ENCODE data around the gene LGI4. TPM values are rescaled to one million over a fixed set of nuclear protein-coding genes. Genes with fewer than 3 reads are reported as not detected.
A peak's percentile ranks its signal among the peaks of the same experiment; 100 is the strongest.

LGI4 gene
- total and polyA plus RNA-seq, 2 donors (not counting 1 experiment from before 2014, with no cell fraction given) = 0.17 to 0.19 TPM

GRCh38 chr19:35143818-35144217, 9.0 kb upstream of the LGI4 start:
- no peaks in the 10 kb centered on the region for H3K79me2 ChIP-seq (ENCODE audit: control insufficient read depth, insufficient read depth, low read length)
- no peaks in the 10 kb centered on the region for H3K27me3 ChIP-seq (ENCODE audit: control insufficient read depth, insufficient read depth, low read length)
- no peaks in the 10 kb centered on the region for H3K36me3 ChIP-seq (ENCODE audit: control insufficient read depth, insufficient read depth, low read length)
- no peak overlapping the region for H3K9ac ChIP-seq (ENCODE audit: insufficient read depth, low read length)
- no peak overlapping the region for H2AFZ ChIP-seq (ENCODE audit: low read length)
- TF ChIP-seq CTCF (conservative IDR thresholded peaks at IDR 0.05 in 1 of 2, IDR thresholded peaks at IDR 0.05 in 1 of 2; ENCODE audit: low read depth in 1 of 2, low read length in 2 of 2) (no peak), EZH2 (IDR thresholded peaks at IDR 0.05; ENCODE audit: low read length, missing control alignments) (no peak)
- H3K27ac ChIP-seq (ENCODE audit: insufficient read depth, low read length) = no peak overlapping the region
- no peak overlapping the region for H3K4me2 ChIP-seq (ENCODE audit: extremely low read depth, insufficient read depth, low read length)
- no peak overlapping the region for H3K4me3 ChIP-seq (replicated peaks in 1 of 4; ENCODE audit: control extremely low read depth in 1 of 4, insufficient read depth in 1 of 4, low read depth in 3 of 4, low read length in 4 of 4)
- H3K4me1 ChIP-seq (ENCODE audit: control insufficient read depth, extremely low read depth, insufficient read depth, low read length) = peaks cover 20% of the 10 kb centered on the region
- no peak for DNase-seq (ENCODE audit: low read depth in 2 of 2)
- H3K9me3 ChIP-seq (ENCODE audit: control insufficient read depth, insufficient read depth, low read depth, low read length) = no peaks in the 10 kb centered on the region
- H4K20me1 ChIP-seq (ENCODE audit: control insufficient read depth, extremely low read depth, insufficient read depth, low read length) = no peaks in the 10 kb centered on the region

- H3K4me2 ChIP-seq (ENCODE audit: extremely low read depth, insufficient read depth, low read length) = no peak within 1 kb of the TSS
- no peaks in the 10 kb centered on the region for H3K9me3 ChIP-seq (ENCODE audit: control insufficient read depth, insufficient read depth, low read depth, low read length)
- H3K4me1 ChIP-seq (ENCODE audit: control insufficient read depth, extremely low read depth, insufficient read depth, low read length) = peaks cover 24% of the 10 kb centered on the region
- no peak within 1 kb of the TSS for H3K27ac ChIP-seq (ENCODE audit: insufficient read depth, low read length)
- DNase-seq (ENCODE audit: low read depth in 2 of 2) = no peak
- no peaks in the 10 kb centered on the region for H3K79me2 ChIP-seq (ENCODE audit: control insufficient read depth, insufficient read depth, low read length)
- H4K20me1 ChIP-seq (ENCODE audit: control insufficient read depth, extremely low read depth, insufficient read depth, low read length) = no peaks in the 10 kb centered on the region
- H3K27me3 ChIP-seq (ENCODE audit: control insufficient read depth, insufficient read depth, low read length) = no peaks in the 10 kb centered on the region
- H3K4me3 ChIP-seq (replicated peaks in 1 of 4; ENCODE audit: control extremely low read depth in 1 of 4, insufficient read depth in 1 of 4, low read depth in 3 of 4, low read length in 4 of 4) = no peak within 1 kb of the TSS
- TF ChIP-seq EZH2 (IDR thresholded peaks at IDR 0.05; ENCODE audit: low read length, missing control alignments) (no peak), CTCF (conservative IDR thresholded peaks at IDR 0.05 in 1 of 2, IDR thresholded peaks at IDR 0.05 in 1 of 2; ENCODE audit: low read depth in 1 of 2, low read length in 2 of 2) (no peak)
- H3K36me3 ChIP-seq (ENCODE audit: control insufficient read depth, insufficient read depth, low read length) = no peaks in the 10 kb centered on the region
- no peak within 1 kb of the TSS for H2AFZ ChIP-seq (ENCODE audit: low read length)
- H3K9ac ChIP-seq (ENCODE audit: insufficient read depth, low read length) = no peak within 1 kb of the TSS
Measured at GRCh38 chr19:35143231-35143715, 8.4 kb upstream of the LGI4 start, which contains the start of gene FXYD7. TSS of gene FXYD7 (plus strand) at chr19:35143255. CDS start at chr19:35143334, 79 bp downstream.

GRCh38 chr19:35142606-35143230, 7.9 kb upstream of the LGI4 start:
- Histone ChIP-seq H4K20me1 (ENCODE audit: control insufficient read depth, extremely low read depth, insufficient read depth, low read length) (no peaks in the 10 kb centered on the region), H3K4me2 (ENCODE audit: extremely low read depth, insufficient read depth, low read length) (no peak overlapping the region), H3K79me2 (ENCODE audit: control insufficient read depth, insufficient read depth, low read length) (no peaks in the 10 kb centered on the region), H2AFZ (ENCODE audit: low read length) (no peak overlapping the region), H3K27ac (ENCODE audit: insufficient read depth, low read length) (no peak overlapping the region), H3K9me3 (ENCODE audit: control insufficient read depth, insufficient read depth, low read depth, low read length) (no peaks in the 10 kb centered on the region), H3K4me3 (replicated peaks in 1 of 4; ENCODE audit: control extremely low read depth in 1 of 4, insufficient read depth in 1 of 4, low read depth in 3 of 4, low read length in 4 of 4) (no peak overlapping the region), H3K27me3 (ENCODE audit: control insufficient read depth, insufficient read depth, low read length) (no peaks in the 10 kb centered on the region), H3K36me3 (ENCODE audit: control insufficient read depth, insufficient read depth, low read length) (no peaks in the 10 kb centered on the region), H3K9ac (ENCODE audit: insufficient read depth, low read length) (no peak overlapping the region), H3K4me1 (ENCODE audit: control insufficient read depth, extremely low read depth, insufficient read depth, low read length) (peaks cover 28% of the 10 kb centered on the region)
- no peak for TF ChIP-seq EZH2 (IDR thresholded peaks at IDR 0.05; ENCODE audit: low read length, missing control alignments)
- TF ChIP-seq CTCF (conservative IDR thresholded peaks at IDR 0.05 in 1 of 2, IDR thresholded peaks at IDR 0.05 in 1 of 2; ENCODE audit: low read depth in 1 of 2, low read length in 2 of 2) = peak; percentile 31 to 47
- peak in 1 of 2 donors; percentile 29 for DNase-seq (ENCODE audit: low read depth in 2 of 2)
